BJ (cell line): ENCODE data around the gene SFMBT1. TPM values are rescaled to one million over a fixed set of nuclear protein-coding genes. Genes with fewer than 3 reads are reported as not detected.

Experiments
- CTCF ChIA-PET: fragments of 350-600 bp; formaldehyde crosslinking; extraction: SDS; loops from one replicate; lab custom pipeline; 2021; ENCODE audit warnings: antibody characterized with exemption, inconsistent platforms; lab: Yijun Ruan, JAX
- POLR2A ChIA-PET: fragments of 300-600 bp; sonication (Branson Sonifier 250); formaldehyde crosslinking; extraction: SDS; loops from one replicate; lab custom pipeline; 2021; ENCODE audit warnings: antibody characterized with exemption; lab: Charles Lee
- DNase-seq: peaks from one replicate; pipeline ENCODE4 v3.0.0-alpha.2; 2011; ENCODE audit warnings: low read depth
- H3K27me3 ChIP-seq: 2 replicates; pipeline ENCODE4 v1.6.0; 2011; ENCODE audit warnings: low read length; ENCODE audit not compliant: control insufficient read depth, insufficient read depth
- H3K36me3 ChIP-seq: 2 replicates; pipeline ENCODE4 v1.5.1; 2011; ENCODE audit warnings: low read length; ENCODE audit not compliant: control insufficient read depth, insufficient read depth
- H3K4me3 ChIP-seq: 2 replicates; pipeline ENCODE4 v1.5.1; 2011; ENCODE audit warnings: low read depth, mild to moderate bottlenecking, control low read depth, low read length
- CTCF ChIP-seq: IDR thresholded peaks from 2 replicates; pipeline ENCODE4 v1.5.1; 2011; ENCODE audit warnings: low read depth, mild to moderate bottlenecking, control low read depth, inconsistent platforms, low read length, moderate library complexity; ENCODE audit not compliant: insufficient read depth
- polyA plus RNA-seq: library from polyadenylated mRNA; depleted of rRNA; stranded (reverse); fragments of >200 nt; gene quantifications from 2 replicates; pipeline ENCODE4 v1.2.3, GENCODE V29; 2011

The SFMBT1 gene
- polyA plus RNA-seq, 1 experiment: 2.1 TPM

GRCh38 chr3:52998771-52999513, 46.9 kb downstream of the SFMBT1 start:
- H3K4me3 ChIP-seq: no peak overlapping the region
- no peak for TF ChIP-seq CTCF
- ChIA-PET POLR2A (no interaction called here), CTCF (no interaction called here)
- no peaks in the 10 kb centered on the region for H3K27me3 ChIP-seq
- H3K36me3 ChIP-seq: no peaks in the 10 kb centered on the region
- DNase-seq: no peak

- no peak overlapping the region for H3K4me3 ChIP-seq
- no peaks in the 10 kb centered on the region for H3K36me3 ChIP-seq
- H3K27me3 ChIP-seq: no peaks in the 10 kb centered on the region
- ChIA-PET CTCF (no interaction called here), POLR2A (interaction anchor here (0.6 kb wide), 1 partner anchor 366 kb away, joined by 17 read pairs; no protein-coding TSS in a partner anchor)
- no peak for TF ChIP-seq CTCF
- no peak for DNase-seq
These were observed 55.2 kb downstream of the SFMBT1 start for GRCh38 chr3:52990637-52991036.

- TF ChIP-seq CTCF: peak; percentile 29
- no peak for DNase-seq
- Histone ChIP-seq H3K27me3 (no peaks in the 10 kb centered on the region), H3K36me3 (no peaks in the 10 kb centered on the region), H3K4me3 (no peak overlapping the region)
- CTCF ChIA-PET: interaction anchor here (1.0 to 1.3 kb wide), 2 partner anchors 138 to 245 kb away, joined by 4 read pairs; no protein-coding TSS in a partner anchor
- POLR2A ChIA-PET: no interaction called here
These were observed 58.9 kb downstream of the SFMBT1 start for GRCh38 chr3:52986938-52987337.

- ChIA-PET POLR2A (interaction anchor here (0.6 kb wide), 1 partner anchor 49 kb away, joined by 4 read pairs; no protein-coding TSS in a partner anchor), CTCF (no interaction called here)
- TF ChIP-seq CTCF: no peak
- no peaks in the 10 kb centered on the region for H3K36me3 ChIP-seq
- no peak overlapping the region for H3K4me3 ChIP-seq
- H3K27me3 ChIP-seq: no peaks in the 10 kb centered on the region
- no peak for DNase-seq
These were observed 59.8 kb downstream of the SFMBT1 start for GRCh38 chr3:52986049-52986448.

- H3K36me3 ChIP-seq: no peaks in the 10 kb centered on the region
- DNase-seq: no peak
- POLR2A ChIA-PET: no interaction called here
- no peak for TF ChIP-seq CTCF
- H3K27me3 ChIP-seq: no peaks in the 10 kb centered on the region
- CTCF ChIA-PET: interaction anchor here (0.6 to 1.5 kb wide), 5 partner anchors 22 to 224 kb away, joined by 3 read pairs; no protein-coding TSS in a partner anchor
- H3K4me3 ChIP-seq: no peak overlapping the region
These were observed 62.0 kb downstream of the SFMBT1 start for GRCh38 chr3:52983828-52984227.
